Astrocyte of the hippocampus (primary cell): ENCODE data around the gene PRKCZ.
"Not testable (repeated sequence)": the region's sequence is repeated elsewhere in the genome, so short reads cannot be mapped to it uniquely, and the experiment has no call there.

Experiments used
- DNase-seq: peaks from one replicate; pipeline ENCODE4 v3.0.0; 2011; ENCODE audit warnings: low read depth, low spot score

The PRKCZ gene

GRCh38 chr1:2101531-2101930, 51.3 kb downstream of the PRKCZ start:
- DNase-seq: no peak

- DNase-seq: no peak
These were observed 51.7 kb downstream of the PRKCZ start for GRCh38 chr1:2101946-2102345.

- no peak for DNase-seq
These were observed 52.5 kb downstream of the PRKCZ start for GRCh38 chr1:2102753-2103152.

DNA sequence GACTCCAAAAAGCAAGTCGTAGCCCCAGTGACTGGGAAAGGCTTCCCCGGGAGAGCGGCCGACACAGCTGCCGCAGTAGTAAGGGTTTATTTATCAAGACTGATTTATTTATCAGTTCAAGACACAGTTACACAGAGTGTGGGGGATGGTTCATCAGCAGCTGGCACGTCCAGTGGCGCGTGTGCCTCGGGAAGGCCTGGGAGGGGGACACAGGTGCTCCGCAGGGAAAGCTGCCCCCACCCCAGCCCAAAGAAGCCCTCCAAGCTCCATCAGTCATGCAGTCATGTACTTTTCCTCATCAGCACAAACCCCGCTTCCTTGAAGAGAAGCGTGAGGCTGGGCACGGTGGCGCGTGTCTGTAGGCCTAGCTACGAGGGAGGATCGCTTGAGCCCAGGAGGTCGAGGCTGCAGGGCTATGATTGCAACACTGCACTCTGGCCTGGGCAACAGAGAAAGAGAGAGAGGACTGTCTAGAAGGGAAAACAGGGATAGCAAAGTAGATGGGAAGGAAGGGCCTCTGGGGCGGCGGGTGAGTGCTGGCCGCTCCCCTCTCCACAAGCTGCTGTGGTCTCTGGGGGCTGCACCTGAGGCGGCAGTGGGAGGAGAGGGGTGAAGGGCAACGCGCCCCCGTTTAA, 53.2 kb downstream of the PRKCZ start:
- no peak for DNase-seq

DNA sequence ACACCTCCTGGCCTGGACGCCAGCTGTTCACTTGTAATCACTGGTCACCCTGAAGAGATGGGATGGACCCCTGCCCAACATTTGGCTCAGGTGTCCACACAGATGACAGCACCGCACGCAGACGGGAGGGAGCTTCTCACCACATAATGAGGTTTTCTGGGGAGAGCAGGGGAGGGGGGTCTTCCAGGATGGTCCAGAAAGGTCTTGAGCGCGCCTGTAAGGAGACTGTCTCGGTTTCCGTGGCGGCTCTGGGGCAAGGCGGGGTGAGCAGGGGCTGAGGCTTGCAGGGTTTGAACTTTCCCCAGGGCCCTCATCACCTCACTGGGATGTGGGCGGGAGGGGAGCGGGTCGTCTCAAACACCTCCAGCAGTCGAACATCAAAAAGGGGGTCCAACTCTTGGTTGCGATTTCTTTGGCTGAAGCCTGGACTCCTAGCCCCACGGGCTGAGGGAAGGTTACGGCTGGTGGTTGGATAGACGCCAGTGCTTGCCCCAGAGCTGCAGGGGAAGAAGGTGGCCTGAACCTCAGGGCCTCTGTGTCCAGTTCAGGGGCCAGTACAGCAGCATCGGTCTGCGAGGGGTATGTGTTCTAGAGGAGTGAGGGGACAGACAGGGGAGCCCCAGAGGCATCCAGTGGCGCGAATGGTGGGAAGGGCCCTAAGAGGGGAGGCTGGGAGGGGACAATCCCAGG, 53.8 kb downstream of the PRKCZ start:
- DNase-seq: no peak

DNA sequence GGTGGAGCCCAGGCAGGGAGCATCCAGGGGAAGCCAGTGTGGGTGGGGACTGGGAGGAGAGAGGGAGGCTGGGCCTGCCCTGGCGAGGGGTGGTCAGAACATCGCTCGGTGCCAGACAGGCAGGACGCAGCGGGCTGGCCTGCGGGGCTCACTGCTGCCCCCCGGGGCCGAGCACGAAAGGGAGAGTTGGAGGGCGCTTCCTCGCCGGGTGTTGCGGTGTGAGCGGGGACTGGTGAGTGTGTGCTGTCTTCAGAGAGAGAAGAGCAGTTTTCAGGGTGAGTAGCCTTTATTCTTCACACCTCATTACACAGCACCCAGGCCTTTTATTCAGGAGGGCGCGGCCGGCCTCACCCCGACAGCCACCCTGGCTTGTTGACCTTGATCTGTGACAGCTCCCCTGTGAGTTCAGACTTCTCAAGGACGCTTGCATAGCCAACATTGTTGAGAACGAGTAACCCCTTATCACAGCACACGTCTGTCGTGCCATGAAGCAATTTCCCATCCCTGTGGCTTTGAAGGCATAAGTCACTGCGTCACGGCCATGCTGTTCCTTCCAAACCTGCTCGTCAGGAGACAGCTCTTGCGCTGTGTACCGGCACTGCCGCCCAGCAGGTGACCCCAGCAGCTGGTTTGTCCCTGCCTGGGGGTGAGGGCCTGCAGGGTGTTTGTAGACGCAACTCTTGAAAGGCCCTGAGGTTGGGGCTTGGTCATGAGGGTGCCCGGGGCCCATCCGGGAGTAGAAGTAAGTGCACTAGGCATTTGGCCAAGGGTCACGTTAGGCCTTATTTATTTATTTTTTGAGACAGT, 54.6 kb downstream of the PRKCZ start:
- DNase-seq: no peak

DNA sequence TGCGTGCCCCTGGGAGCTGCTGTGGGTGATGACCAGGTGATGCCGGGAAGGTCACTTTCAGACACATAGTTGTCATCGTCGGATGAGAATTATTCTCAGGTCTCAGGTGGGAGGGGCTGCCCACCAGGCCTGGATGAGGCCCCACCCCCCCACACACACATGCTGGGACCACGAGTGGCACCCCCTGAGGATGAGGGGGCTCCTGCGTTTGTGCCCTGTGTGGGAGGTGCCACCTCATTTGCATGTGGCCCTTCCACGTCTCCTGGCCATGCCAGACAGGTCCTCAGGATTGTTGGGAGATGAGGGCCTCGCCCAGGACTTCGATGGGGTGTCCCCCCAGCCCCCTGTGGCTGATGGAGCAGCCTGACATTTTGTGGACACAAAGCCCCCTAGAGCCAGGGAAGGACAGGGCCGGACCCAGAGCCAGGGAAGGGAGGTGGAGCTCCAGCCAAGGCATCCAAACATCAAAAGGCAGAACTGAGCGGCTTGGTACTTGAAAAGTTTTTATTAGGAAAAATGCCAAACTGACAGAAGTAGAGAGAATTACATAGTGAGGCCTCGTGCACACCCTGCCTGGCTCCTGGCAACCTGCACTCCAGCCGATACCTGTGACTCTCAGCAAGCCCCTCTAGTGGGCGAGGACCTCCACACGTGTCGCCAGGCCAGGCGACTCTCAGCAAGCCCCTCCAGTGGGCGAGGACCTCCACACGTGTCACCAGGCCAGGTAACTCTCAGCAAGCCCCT, 55.7 kb downstream of the PRKCZ start:
- DNase-seq: no peak

DNA sequence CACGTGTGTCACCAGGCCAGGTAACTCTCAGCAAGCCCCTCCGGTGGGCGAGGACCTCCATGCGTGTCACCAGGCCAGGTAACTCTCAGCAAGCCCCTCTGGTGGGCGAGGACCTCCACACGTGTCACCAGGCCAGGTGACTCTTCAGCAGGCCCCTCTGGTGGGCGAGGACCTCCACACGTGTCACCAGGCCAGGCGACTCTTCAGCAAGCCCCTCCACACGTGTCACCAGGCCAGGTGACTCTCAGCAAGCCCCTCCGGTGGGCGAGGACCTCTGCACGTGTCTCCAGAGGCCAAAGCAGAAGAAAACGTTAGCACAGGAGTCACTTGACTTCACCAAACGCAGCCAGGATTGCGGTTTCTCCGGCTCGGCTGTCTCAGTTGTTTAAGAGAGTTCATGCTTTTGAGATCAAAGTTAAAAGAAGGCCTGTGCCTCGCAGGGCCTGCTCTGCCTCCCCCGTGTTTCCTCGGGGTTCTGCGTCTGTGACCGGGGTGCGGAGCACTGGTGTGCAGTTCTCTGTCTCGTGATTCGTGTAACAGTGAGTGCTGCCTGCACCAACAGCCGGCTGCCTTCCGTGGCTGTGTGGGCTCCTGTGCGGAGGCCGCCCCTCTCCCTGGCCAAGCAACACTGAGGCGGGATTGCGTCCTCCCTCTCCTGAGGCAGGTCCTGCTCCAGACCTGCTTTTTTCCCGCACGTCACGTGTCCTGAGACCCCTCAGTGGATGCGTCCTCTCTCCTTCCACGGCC, 56.6 kb downstream of the PRKCZ start:
- no peak for DNase-seq

DNA sequence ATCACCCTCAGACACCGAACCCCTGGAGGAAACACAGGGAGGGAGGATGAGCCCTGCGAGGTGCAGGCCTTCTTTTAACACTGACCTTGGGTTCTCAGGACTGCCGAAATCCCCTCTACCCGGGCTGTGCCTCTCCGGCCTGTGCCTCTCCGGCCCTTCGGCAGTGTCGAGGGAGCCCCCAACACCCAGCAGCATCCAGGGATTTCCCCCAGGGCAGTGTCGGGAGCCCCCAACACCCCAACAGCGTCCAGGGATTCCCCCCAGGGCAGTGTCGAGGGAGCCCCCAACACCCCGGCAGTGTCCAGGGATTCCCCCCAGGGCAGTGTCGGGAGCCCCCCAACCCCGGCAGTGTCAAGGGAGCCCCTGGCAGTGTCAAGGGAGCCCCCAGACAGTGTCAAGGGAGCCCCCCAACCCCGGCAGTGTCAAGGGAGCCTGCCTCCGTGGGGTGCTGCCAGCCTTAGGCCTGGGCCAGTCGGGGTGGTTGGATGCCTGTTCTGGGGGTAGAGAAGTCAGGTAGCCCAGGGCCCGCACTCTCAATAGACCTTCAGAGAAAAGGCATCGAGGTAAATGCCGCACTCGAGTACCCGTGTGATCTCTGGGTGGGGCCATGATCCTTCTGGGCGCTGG, 57.5 kb downstream of the PRKCZ start:
- no peak for DNase-seq

GRCh38 chr1:2108213-2108876, 58.1 kb downstream of the PRKCZ start:
- DNase-seq: peak; percentile 72

DNA sequence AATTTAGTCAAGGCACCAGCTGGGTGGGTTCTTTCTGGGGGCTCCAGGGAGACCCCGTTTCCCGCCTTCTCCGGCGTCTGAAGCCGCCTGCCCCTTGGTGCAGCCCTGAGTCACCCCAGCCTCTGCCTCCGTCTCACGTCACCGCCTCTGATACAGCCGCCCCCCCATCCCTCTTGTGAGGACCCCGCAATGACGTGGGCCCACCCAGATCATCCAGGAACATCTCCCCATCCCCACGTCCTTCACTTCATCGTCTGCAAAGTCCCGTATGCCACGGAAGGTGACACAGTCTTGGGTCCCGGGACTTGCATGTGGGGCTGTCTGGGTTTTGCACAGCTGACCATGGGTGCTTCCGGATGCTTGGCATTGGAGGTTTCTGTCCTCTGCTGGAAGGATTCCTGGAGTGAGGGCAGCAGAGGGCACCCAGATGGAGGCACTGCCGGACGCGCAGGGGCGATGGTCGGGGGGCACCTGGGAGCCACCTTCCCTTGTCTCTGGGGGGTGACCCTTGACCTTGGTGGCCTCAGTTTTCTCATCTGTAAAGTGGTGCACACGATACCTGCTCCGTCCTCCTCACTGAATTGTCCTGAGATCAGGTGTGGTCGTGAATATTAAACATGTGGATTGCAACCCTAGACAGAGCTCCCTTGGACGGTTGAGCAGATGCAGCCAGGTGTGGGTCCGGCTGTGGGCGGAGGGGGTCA, 58.8 kb downstream of the PRKCZ start:
- DNase-seq: no peak

DNA sequence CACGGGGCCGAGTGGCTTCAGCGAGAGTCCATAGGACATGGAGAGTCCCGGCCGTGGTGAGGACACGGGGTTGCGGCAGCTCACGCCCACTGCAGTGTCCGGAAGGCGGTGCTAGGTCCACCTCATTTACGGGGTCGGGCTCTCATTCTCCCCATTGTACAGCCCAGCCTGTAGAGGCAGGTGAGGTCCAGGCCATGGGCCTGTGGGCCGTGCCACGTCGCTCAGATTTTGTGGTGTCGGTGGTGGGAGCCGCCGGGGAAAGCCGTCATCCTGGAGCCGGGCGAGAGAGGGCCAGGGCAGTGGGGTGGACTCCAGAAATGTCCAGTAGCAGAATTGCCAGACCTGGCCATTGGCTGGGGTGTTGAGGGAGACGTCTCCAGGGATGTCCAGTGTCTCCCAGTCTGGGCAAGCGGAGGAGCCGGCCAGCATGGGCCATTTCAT, 59.4 kb downstream of the PRKCZ start:
- DNase-seq: no peak

DNA sequence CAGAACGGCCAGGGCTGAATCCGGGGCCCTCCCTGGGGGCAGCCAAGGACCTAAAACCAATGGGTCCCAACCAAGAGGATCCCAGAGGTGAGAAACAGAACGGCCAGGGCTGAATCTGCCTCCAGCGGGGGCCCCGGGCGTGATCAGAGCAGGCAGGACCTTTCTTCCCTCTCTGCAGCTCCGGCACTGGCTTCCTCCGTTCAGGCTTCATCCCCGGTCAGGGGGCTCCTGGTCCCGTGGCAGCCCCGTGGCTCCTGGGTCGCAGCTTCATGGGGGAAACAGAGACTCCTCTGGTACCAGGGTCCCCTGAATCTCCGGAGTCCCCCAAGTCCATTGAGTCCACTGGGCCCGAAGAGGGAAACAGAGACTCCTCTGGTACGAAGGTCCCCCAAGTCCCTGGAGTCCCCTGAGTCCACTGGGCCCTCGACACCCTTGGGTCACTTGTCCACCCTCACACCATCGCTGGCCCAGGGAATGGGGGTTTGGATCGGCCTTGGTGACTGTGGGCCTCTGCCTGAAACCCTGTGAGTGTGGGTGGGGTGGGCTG, 60.1 kb downstream of the PRKCZ start:
- DNase-seq: no peak

DNA sequence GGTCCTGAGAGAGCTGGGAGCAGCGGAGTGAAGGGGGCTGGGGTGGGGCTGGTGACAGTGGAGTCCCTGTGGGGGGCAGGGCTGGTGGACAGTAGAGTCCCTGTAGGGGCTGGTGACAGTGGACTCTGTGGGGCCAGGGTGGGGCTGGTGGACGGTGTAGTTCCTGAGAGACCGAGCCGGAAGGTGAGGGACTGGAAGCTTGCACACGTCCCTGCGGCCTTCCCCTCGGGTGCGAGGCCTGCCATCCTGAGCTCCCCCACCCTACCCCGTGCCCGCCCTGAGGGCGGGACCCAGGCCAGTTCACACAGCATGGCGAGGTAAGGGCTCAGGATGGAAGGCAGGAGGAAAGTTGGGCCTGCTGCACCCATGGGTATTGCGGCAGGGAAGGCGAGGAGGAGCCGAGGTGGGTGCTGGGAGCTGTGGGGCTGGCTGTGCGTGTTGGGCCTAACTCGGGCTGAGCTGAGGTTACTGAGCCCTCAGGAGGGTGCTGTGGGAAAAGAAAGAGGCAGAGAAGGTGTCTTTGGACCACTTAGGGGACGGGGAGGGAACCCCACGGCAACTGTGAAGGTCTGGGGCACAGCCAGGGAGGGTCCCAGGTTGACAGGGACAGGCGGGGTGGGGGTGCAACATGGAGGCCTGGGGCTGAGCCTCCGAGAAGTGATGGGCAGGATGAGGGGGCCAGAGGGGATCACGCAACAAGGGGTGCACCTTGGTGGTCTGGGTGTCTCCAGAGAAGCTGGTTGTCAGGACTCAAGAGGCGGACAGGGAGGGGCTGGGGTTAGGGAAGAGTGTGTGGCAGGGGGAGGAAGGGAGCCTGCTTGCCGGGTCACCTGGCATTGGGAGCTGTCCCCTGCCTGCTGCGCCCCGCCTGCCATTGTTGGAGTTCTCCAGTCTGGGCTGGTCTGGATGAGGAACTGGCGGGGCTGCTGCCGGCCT, 60.8 kb downstream of the PRKCZ start:
- no peak for DNase-seq

DNA sequence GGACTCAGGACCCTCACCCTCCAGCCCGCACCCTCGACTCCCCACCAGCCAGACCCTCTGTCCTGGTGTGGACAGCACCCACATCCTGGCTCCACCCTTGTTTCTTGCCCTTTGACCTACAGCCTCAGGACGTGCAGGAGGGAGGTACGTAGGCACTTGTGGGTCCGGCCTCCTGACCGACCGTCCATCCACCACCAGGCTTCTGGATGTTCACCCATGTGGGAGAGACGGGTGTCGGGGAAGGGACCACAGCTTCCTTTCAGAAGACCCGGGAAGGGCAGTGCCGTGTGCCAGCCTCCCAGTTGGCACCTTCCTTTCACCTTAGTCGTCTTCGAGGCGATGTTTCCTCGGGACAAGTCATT, 61.4 kb downstream of the PRKCZ start:
- DNase-seq: no peak

DNA sequence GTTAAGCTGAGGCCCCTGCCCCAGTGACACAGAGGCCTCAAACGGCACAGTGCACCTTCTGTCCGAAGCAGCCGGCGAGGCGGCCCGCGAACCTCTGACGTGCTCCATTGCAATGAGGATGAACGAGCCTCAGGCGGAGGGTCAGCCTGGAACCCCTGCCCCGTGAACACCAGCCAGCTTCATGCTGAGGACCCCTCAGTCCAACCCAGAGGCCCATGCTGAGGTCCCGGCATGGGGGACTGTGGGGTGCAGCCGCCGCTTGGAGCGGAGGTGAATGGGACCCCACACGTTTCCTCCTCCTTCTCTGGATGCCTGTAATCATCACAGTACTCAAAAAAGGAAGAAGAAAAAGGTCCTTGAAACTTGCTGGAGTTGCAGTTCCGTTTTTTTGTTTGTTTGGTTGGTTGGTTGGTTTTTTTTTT, 62.1 kb downstream of the PRKCZ start:
- no peak for DNase-seq

- no peak for DNase-seq
These were observed 63.5 kb downstream of the PRKCZ start for GRCh38 chr1:2113620-2114135.

DNA sequence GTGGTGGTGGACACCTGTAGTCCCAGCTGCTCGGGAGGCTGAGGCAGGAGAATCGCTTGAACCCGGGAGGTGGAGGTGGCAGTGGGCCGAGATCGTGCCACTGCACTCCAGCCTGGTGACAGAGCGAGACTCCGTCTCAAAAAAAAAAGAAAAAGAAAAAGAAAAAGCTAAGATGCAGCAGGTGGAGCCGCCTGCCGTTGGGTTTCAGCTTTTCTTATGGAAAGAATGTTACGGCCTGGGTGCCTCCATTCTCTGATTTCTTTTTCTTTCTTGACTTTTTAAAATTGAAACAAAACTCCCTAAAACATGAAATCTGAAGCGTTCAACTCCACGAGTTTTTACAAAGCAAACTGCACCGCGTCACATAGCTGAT, 64.4 kb downstream of the PRKCZ start:
- not testable (repeated sequence) for DNase-seq
